ENCODE data around the gene OSBPL2. TPM values are rescaled to one million over a fixed set of nuclear protein-coding genes. Genes with fewer than 3 reads are reported as not detected.

The OSBPL2 gene
- total and polyA plus RNA-seq, 2 donors (not counting 3 experiments of a cell fraction or from before 2014, with no cell fraction given) = 13.1 to 33.0 TPM

DNA sequence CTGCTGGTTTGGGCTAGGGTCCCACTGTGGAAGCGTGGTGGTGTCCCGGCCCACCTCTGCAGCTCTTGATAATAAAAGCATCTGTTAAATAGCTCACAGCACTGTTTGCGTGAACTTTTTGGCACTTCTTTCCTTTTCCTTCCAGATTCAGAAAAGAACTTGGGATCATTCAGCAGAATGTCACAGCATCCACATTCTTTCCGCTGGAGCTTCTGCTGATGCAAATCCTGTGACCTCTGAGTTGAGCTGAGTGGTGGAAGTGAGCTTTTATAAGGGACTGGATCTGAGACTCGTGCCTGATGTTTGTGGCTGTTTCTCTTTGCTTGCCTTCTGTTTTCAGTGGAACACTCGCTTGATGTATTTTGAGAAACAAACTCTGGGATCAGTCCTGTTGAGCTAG, 3.9 kb downstream of the OSBPL2 start:
- FAIRE-seq = no peak
- POLR2A ChIA-PET = no interaction called here
- Histone ChIP-seq H3K27me3 (ENCODE audit: control insufficient read depth in 2 of 2, insufficient read depth in 2 of 2, low read length in 2 of 2) (no peaks in the 10 kb centered on the region), H3K9me1 (replicated peaks; ENCODE audit: control insufficient read depth, extremely low read depth, insufficient read depth, low read length) (no peaks in the 10 kb centered on the region), H3K9me3 (replicated peaks; ENCODE audit: control insufficient read depth, insufficient read depth, low read length) (no peaks in the 10 kb centered on the region), H2AFZ (ENCODE audit: low read depth, low read length) (no peak overlapping the region), H3K36me3 (ENCODE audit: control insufficient read depth in 2 of 2, extremely low read depth in 1 of 2, insufficient read depth in 2 of 2, low read length in 2 of 2) (peaks cover 0 to 6% of the 10 kb centered on the region in 2 experiments), H3K79me2 (ENCODE audit: control insufficient read depth, insufficient read depth, low read length) (peaks cover 3% of the 10 kb centered on the region), H3K4me2 (ENCODE audit: insufficient read depth, low read length) (no peak overlapping the region), H4K20me1 (replicated peaks; ENCODE audit: control insufficient read depth, extremely low read depth, insufficient read depth, low read length) (no peaks in the 10 kb centered on the region), H3K4me1 (ENCODE audit: control insufficient read depth, extremely low read depth, insufficient read depth, low read length) (peaks cover 5% of the 10 kb centered on the region), H3K4me3 (replicated peaks in 1 of 3; ENCODE audit: insufficient read depth in 1 of 3, low read depth in 1 of 3, low read length in 3 of 3) (no peak overlapping the region), H3K9ac (replicated peaks; ENCODE audit: extremely low read depth, insufficient read depth, low read length) (no peak overlapping the region), H3K27ac (ENCODE audit: insufficient read depth, low read depth, low read length) (no peak overlapping the region)
- intact Hi-C loops (cut with micrococcal nuclease) = no loop called here
- no TSS peak for BruUV-seq (replicated peaks)
- dilution Hi-C loops (cut with MboI; ENCODE audit: extremely low pct_ligation_motif_present, low sequenced_read_pairs) = no loop called here
- DNase-seq (ENCODE audit: low read depth, low spot score) = peak; percentile 20
- CTCF ChIA-PET = no interaction called here
- TF ChIP-seq, protein P1, sequence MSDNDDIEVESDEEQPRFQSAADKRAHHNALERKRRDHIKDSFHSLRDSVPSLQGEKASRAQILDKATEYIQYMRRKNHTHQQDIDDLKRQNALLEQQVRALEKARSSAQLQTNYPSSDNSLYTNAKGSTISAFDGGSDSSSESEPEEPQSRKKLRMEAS (IDR thresholded peaks at IDR 0.05; ENCODE audit: insufficient read depth, insufficient read length) = no peak
- TF ChIP-seq GATA2 (IDR thresholded peaks at IDR 0.05; ENCODE audit: insufficient read depth, insufficient read length, low read depth, low read length) = no peak
- TF ChIP-seq POLR2AphosphoS5 (IDR thresholded peaks at IDR 0.05; ENCODE audit: insufficient read depth, low read depth, low read length) = no peak
- TF ChIP-seq FOS (IDR thresholded peaks at IDR 0.05; ENCODE audit: borderline replicate concordance, insufficient read depth, low read length) = no peak
- no peak for TF ChIP-seq MYC (IDR thresholded peaks at IDR 0.05; ENCODE audit: low read depth, low read length)
- no peak for TF ChIP-seq JUN (IDR thresholded peaks at IDR 0.05; ENCODE audit: borderline replicate concordance, insufficient read depth, insufficient read length, low read depth)
- no peak for TF ChIP-seq POLR2A (IDR thresholded peaks at IDR 0.05; ENCODE audit: low read depth, low read length)
- TF ChIP-seq CTCF (IDR thresholded peaks at IDR 0.05; ENCODE audit: extremely low read depth in 1 of 2, insufficient read depth in 1 of 2, low read depth in 1 of 2, low read length in 2 of 2) = no peak
- no peak for TF ChIP-seq EZH2 (IDR thresholded peaks at IDR 0.05; ENCODE audit: borderline replicate concordance, low read depth, low read length, severe bottlenecking)

Measured in endothelial cell of umbilical vein (primary cell).